Osteoblast (primary cell): ENCODE measurements around the gene LINC00305. TPM values are rescaled to one million over a fixed set of nuclear protein-coding genes. Genes with fewer than 3 reads are reported as not detected.

Experiments used
- DNase-seq: peaks from one replicate; pipeline ENCODE4 v3.0.0; 2011; ENCODE audit warnings: low spot score, mixed read lengths; ENCODE audit not compliant: insufficient read length; ENCODE audit errors: missing footprints
- H2AFZ ChIP-seq: 2 replicates; pipeline ENCODE4 v1.6.0; 2011; ENCODE audit warnings: mild to moderate bottlenecking, low read length
- H3K27ac ChIP-seq: 2 replicates; pipeline ENCODE4 v1.5.1; 2011; ENCODE audit warnings: mild to moderate bottlenecking, low read depth, low read length, moderate library complexity
- H3K27me3 ChIP-seq: 2 replicates; pipeline ENCODE4 v1.6.0; 2012; ENCODE audit warnings: mild to moderate bottlenecking, control low read depth, inconsistent platforms, low read length, moderate library complexity; ENCODE audit not compliant: insufficient read depth
- H3K36me3 ChIP-seq: 2 replicates; pipeline ENCODE4 v1.5.1; 2011; ENCODE audit warnings: mild to moderate bottlenecking, low read length, control low read depth, moderate library complexity; ENCODE audit not compliant: insufficient read depth
- H3K4me1 ChIP-seq: 2 replicates; pipeline ENCODE4 v1.5.1; 2011; ENCODE audit warnings: mild to moderate bottlenecking, low read length, control low read depth, moderate library complexity; ENCODE audit not compliant: insufficient read depth
- H3K4me2 ChIP-seq: 2 replicates; pipeline ENCODE4 v1.6.0; 2011; ENCODE audit warnings: mild to moderate bottlenecking, low read length; ENCODE audit not compliant: insufficient read depth
- H3K4me3 ChIP-seq: fragments of 200-600 bp; sonication (generic); 3 replicates; pipeline ENCODE4 v1.5.1; 2012; ENCODE audit warnings: mild to moderate bottlenecking, low read length, inconsistent platforms; ENCODE audit not compliant: insufficient read depth
- H3K79me2 ChIP-seq: 2 replicates; pipeline ENCODE4 v1.6.0; 2012; ENCODE audit warnings: mild to moderate bottlenecking, low read length, control low read depth, inconsistent platforms; ENCODE audit not compliant: insufficient read depth
- H3K9me3 ChIP-seq: 2 replicates; pipeline ENCODE4 v1.5.1; 2011; ENCODE audit warnings: low read depth, low read length, control low read depth
- H4K20me1 ChIP-seq: 2 replicates; pipeline ENCODE4 v1.6.0; 2012; ENCODE audit warnings: mild to moderate bottlenecking, low read length, control low read depth; ENCODE audit not compliant: insufficient read depth
- total RNA-seq: library from RNA; depleted of rRNA; stranded (reverse); fragments of >200 nt; gene quantifications from 2 replicates; pipeline ENCODE4 v1.2.3, GENCODE V29; 2012
- TF ChIP-seq, protein P1 (sequence below): IDR thresholded peaks from 2 replicates; pipeline ENCODE4 v1.5.1; 2011; ENCODE audit warnings: mild to moderate bottlenecking, low read depth, low read length, moderate library complexity; ENCODE audit errors: extremely low read depth

LINC00305 gene
- total RNA-seq, 1 donor, result not detected

DNA sequence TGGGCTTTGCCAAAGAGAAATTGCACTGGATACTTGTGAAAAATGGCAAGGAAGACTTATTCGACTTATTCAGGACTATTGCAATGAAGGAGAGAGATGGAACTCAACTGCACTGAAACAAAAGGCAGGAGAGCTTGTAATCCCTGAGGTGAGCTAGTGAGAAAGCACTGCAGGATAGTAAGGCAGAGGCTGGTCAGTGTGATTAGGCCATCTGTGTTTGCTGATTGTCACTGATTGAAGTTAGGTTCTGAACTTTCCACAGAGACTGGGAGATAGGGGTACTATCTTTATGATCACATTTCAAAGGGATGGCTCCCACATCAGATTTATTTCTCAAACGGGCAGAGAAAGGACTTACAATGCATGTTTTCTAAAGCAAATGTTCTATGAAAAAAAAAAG lies 96.1 kb downstream of the LINC00305 start:
- no peak for DNase-seq
- TF ChIP-seq, protein P1, sequence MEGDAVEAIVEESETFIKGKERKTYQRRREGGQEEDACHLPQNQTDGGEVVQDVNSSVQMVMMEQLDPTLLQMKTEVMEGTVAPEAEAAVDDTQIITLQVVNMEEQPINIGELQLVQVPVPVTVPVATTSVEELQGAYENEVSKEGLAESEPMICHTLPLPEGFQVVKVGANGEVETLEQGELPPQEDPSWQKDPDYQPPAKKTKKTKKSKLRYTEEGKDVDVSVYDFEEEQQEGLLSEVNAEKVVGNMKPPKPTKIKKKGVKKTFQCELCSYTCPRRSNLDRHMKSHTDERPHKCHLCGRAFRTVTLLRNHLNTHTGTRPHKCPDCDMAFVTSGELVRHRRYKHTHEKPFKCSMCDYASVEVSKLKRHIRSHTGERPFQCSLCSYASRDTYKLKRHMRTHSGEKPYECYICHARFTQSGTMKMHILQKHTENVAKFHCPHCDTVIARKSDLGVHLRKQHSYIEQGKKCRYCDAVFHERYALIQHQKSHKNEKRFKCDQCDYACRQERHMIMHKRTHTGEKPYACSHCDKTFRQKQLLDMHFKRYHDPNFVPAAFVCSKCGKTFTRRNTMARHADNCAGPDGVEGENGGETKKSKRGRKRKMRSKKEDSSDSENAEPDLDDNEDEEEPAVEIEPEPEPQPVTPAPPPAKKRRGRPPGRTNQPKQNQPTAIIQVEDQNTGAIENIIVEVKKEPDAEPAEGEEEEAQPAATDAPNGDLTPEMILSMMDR, result no peak
- H3K4me3 ChIP-seq, result no peak overlapping the region
- H3K27ac ChIP-seq, result no peak overlapping the region
- H3K79me2 ChIP-seq, result no peaks in the 10 kb centered on the region
- no peaks in the 10 kb centered on the region for H3K9me3 ChIP-seq
- H4K20me1 ChIP-seq, result no peaks in the 10 kb centered on the region
- H3K36me3 ChIP-seq, result no peaks in the 10 kb centered on the region
- H3K4me1 ChIP-seq, result no peaks in the 10 kb centered on the region
- H3K27me3 ChIP-seq, result no peaks in the 10 kb centered on the region
- no peak overlapping the region for H3K4me2 ChIP-seq
- H2AFZ ChIP-seq, result no peak overlapping the region

DNA sequence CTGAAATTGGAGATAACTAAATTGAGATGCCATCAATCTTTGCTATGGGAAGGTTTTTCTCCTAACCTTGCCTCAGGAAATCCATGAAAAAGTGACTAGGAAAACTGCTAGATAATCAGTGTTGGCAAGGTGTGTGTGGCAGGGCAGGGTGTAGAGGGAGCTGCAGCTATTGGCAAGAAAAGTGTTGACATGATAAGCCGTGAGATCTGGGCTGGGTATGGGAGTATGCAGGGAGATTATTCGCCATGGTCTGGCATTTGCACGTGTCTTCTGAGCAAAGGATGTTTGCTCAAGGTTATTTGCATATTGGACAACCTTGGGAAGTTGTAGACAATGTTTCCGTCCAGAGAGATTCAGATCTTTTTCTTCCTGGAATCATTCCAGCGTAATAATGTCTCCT lies 104.3 kb downstream of the LINC00305 start:
- Histone ChIP-seq H3K4me1 (no peaks in the 10 kb centered on the region), H2AFZ (no peak overlapping the region), H3K79me2 (no peaks in the 10 kb centered on the region), H3K4me3 (no peak overlapping the region), H4K20me1 (no peaks in the 10 kb centered on the region), H3K36me3 (no peaks in the 10 kb centered on the region), H3K4me2 (no peak overlapping the region), H3K27me3 (no peaks in the 10 kb centered on the region), H3K9me3 (no peaks in the 10 kb centered on the region), H3K27ac (no peak overlapping the region)
- TF ChIP-seq, protein P1, result no peak
- DNase-seq, result no peak

DNA sequence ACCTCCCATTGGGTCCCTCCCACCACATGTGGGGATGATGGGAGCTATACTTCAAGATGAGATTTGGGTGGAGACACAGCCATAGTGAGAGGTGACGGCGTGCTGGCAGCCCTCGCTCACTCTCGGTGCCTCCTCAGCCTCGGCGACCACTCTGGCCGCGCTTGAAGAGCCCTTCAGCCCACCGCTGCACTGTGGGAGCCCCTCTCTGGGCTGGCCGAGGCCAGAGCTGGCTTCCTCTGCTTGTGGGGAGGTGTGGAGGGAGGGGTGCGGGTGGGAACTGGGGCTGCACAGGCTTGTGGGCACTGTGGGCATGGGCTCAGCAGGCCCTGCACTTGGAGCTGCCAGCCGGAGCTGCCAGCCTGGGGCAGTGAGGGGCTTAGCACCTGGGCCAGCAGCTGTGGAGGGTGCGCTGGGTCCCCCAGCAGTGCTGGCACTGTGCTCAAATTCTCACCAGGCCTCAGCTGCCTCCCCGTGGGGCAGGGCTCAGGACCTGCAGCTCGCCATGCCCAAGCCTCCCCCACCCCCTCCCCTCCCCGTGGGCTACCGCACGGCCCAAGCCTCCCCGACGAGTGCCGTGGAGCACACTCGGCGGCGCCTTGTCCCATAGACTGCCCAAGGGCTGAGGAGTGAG lies 106.0 kb downstream of the LINC00305 start:
- H3K4me2 ChIP-seq, result no peak overlapping the region
- H3K79me2 ChIP-seq, result no peaks in the 10 kb centered on the region
- H3K36me3 ChIP-seq, result no peaks in the 10 kb centered on the region
- H3K27ac ChIP-seq, result no peak overlapping the region
- H4K20me1 ChIP-seq, result no peaks in the 10 kb centered on the region
- DNase-seq, result no peak
- TF ChIP-seq, protein P1, result no peak
- H3K27me3 ChIP-seq, result no peaks in the 10 kb centered on the region
- H2AFZ ChIP-seq, result no peak overlapping the region
- no peak overlapping the region for H3K4me3 ChIP-seq
- H3K4me1 ChIP-seq, result no peaks in the 10 kb centered on the region
- no peaks in the 10 kb centered on the region for H3K9me3 ChIP-seq

DNA sequence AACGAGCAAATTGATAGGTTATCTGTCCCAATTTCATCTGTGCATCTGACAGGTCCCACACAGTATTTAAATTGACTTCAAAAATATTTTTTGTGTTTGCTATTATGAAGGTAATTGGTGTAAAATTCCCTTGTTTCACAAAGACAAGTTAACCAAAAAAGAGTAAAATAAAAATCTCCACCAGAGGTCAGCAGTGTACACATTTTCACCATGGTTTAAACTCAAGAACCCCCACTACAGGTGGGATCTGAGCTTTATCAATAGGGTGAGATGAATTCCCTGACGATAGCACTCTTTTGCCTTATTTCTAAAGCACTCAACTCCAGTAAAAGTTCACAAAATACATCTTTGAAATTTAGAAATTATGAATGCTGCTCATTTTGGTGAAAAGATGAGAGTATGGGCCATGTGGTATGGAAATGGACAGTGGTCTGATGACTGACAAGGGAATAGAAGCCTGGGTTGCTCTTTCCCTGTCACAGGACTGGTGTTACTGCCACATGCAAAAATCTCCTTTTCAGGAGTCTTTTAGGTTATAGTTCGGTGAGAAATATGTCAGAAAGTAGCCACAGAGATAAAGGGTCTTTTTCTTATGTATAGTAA lies 111.0 kb downstream of the LINC00305 start:
- Histone ChIP-seq H3K79me2 (no peaks in the 10 kb centered on the region), H3K27ac (no peak overlapping the region), H2AFZ (no peak overlapping the region), H3K27me3 (no peaks in the 10 kb centered on the region), H3K4me1 (no peaks in the 10 kb centered on the region), H3K9me3 (no peaks in the 10 kb centered on the region), H3K4me2 (no peak overlapping the region), H3K4me3 (no peak overlapping the region), H4K20me1 (no peaks in the 10 kb centered on the region), H3K36me3 (no peaks in the 10 kb centered on the region)
- peak; percentile 29 for DNase-seq
- TF ChIP-seq, protein P1, result peak; percentile 49
